Stimulated activated CD8-positive, alpha-beta memory T cell treated with anti-CD3 and anti-CD28 coated beads, Interleukin-15, amount 100 ng/mL, for 24 hours (primary cell): ENCODE measurements around the gene ZMYND8.
"Not testable (repeated sequence)": the region's sequence is repeated elsewhere in the genome, so short reads cannot be mapped to it uniquely, and the experiment has no call there.

Source experiments
- DNase-seq: peaks from one replicate; pipeline ENCODE4 v3.0.0-alpha.2; 2020; ENCODE audit warnings: low read depth

Gene ZMYND8

GRCh38 chr20:47225458-47225857 lies 131.0 kb downstream of the ZMYND8 start:
- DNase-seq: no peak

GRCh38 chr20:47224857-47225256 lies 131.6 kb downstream of the ZMYND8 start:
- no peak for DNase-seq

DNA sequence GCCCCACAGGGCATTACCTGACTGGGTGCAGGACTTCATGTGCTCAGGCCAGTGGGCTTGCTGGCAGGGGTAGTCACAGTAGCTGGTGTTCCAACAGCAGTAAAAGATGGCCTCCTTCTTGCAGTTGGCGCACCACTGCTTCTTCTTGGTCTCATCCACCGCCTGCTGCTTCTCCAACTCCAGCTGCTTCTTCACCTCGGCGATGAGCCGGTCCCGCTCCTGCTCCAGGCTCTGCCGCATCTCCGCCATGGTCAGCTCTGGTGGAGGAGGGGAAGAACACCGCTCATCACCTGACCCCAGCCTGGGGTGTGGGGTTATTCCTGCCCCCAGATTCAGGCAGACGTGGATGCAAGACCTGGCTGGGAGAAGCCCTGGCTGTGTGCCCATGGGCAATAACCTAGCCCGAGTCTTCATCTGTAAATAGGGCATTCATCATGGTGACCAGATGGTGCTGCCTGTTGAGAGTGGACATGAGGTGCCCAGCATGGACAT lies 132.2 kb downstream of the ZMYND8 start:
- no peak for DNase-seq

GRCh38 chr20:47223896-47224295 lies 132.6 kb downstream of the ZMYND8 start:
- no peak for DNase-seq

DNA sequence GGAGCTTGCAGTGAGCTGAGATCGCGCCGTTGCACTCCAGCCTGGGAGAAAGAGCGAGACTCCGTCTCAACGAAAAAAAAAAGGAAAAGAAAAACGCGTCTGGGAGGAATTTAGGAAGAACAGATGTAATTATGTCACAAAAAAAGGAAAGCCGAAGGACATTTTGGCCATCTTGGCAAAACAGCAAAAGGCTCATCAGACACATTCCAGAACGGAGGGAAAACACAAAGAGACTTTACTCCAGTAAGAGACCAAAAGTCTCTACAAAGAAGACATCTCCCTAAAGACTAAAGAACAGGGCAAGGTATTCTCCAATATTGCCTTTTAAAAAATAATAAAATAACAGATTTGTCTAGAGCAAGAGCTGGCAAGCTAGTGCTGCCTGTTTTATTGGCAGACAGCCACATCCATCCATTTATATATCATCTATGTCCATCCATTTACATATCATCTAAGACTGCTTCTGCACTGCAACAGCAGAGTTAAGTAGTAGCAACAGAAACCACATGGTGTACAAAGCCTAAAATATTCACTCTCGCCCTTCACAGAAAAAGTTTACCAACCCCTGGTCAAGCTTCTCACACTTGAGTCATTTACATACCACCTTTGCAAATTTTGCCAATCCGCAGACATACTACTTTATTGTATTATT lies 133.9 kb downstream of the ZMYND8 start:
- DNase-seq: no peak

GRCh38 chr20:47221036-47221625 lies 135.4 kb downstream of the ZMYND8 start:
- DNase-seq: no peak

GRCh38 chr20:47220161-47220582 lies 136.3 kb downstream of the ZMYND8 start:
- DNase-seq: peak; percentile 28

DNA sequence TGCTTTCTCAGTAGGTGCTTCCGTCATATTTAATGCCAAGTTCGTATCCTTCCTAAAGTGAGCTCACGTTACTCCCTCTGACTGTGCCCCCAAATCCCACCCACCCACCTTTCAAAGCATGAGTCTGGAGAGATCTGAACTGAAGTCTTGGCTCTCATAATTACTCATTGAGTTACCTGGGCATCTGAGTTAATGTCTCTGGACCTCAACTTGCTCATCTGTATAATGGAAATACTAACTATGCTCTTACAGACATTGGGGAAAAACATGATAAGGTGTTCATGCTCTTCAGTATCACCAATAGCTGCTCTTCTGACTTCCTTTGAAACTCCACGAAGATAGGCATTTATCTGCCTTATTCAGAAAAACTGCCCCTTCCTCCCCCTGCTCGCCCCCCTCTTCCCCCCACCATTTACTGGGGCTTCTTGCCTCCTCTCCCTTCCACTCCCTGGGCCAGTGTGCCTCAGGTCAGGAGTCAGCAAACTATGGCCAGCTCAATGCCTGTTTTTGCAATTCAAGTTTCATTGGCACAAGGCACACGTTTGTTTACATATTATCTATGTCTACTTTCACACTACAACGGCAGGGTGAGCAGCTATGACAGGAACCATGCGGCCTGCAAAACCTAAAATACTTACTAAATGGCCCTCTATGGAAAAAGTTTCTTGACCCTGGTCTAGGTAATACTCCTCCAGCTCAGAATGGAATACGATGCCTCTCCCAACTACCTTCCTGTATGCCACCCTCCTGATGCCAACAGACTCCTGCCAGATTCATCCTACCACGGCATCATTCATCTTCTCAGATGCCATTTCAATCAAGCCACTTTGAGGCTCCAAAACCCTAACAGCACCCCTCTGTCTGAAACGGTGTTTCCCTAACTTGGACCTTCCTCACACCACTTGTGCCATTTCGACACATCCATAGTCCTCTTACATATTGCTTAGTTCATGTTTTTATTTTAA lies 138.7 kb downstream of the ZMYND8 start:
- DNase-seq: no peak

GRCh38 chr20:47216819-47217410 lies 139.6 kb downstream of the ZMYND8 start:
- DNase-seq: no peak

- no peak for DNase-seq
Measured at GRCh38 chr20:47215653-47216397, 140.7 kb downstream of the ZMYND8 start.

GRCh38 chr20:47213966-47214365 lies 142.5 kb downstream of the ZMYND8 start:
- DNase-seq: no peak

DNA sequence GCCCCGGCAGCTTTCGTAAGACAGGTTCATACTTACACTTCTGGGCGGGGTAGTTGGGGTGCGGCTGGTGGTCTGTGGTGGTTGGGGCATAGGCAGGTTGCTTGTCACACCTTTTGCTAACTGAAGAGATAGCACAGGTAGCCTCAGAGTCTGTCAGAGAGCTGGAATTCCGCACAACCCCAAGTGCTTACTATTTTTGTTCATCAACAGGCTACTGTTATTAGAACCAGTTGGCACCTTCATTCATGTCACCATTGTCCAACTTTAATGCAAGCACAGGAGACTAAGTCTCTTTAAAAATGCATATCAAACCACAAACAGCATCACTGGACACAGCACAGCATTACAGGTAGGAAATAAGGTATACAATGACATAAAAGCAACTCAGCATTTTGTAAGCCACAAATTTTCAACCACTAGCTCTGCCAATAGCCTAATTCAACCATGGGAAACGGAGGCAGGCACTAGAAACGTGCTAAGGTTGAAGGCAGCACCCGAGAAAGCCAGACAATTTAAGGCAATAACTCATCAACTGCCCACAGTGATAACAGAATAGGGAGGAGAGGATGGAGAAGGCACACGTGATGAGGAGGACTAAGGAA lies 143.8 kb downstream of the ZMYND8 start:
- DNase-seq: no peak

GRCh38 chr20:47211036-47211435 lies 145.5 kb downstream of the ZMYND8 start:
- no peak for DNase-seq

DNA sequence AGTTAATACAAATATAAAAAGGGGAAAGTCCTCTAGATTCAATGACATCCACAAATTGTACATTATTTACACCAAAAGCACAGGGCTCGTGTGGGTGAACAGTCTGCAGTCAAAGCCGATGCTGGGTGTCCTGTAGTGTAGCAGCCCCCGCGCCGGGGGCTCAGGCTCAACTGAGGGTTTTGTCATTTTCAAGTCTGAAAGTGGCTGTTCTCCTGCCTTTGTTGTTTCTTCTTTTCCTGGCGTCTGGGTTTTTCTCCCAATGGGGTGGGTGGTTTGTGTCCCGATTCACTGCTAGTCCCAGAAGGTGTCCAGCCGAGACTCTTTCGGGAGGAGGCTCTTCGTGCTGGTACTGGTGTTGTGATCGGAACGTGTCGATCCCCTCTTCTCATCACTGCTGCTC lies 146.0 kb downstream of the ZMYND8 start:
- DNase-seq: no peak

DNA sequence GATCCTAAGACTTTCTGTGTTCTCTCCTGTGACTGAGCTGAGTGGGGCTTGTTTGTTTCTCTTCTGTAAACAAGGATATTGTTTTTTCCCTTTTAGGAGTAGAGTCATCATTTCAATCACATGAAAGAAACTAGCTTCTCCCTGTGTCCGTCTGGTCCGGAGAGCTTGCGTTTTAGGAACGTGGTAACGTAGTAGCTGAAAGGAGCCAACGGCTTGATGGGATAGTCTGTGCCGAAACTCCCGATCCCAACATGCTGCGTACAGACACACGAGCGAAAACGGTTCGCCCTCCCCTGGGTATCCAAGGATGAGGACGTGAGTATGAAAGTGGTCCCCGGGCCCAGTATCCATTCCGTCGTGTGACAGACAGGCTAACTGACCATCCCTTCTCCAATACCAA lies 146.5 kb downstream of the ZMYND8 start:
- DNase-seq: no peak

DNA sequence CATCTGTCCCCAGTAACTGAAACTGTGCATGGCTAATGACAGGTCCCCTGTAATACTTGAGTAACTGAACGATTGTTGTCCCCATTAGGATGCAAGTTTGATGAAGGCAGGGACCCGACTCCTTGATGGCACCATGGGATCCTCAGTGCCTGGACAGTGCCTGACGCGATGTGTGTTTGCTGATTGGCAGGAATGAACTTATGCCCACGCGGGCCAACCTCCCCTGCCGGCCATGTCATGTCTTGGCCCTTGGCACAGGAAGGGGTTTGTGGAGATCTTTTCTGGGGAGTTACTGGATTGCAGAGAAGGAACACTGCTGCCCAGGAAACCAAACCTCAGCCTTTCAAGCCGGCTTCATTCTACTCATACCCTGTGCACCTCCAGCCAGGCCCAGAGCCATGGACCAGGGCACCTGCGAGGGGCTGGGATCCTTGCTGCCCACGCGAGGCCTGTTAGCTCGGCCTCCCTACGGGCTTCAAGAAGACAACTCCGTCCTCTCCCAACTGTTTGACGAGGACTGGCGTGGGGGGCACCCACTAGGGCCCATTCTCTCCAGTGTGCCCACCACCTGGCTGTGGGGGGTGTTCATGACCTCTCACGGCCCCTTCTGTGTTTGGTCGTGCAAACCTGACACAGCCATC lies 147.8 kb downstream of the ZMYND8 start:
- DNase-seq: no peak

- no peak for DNase-seq
Measured at GRCh38 chr20:47206962-47207641, 149.4 kb downstream of the ZMYND8 start.

DNA sequence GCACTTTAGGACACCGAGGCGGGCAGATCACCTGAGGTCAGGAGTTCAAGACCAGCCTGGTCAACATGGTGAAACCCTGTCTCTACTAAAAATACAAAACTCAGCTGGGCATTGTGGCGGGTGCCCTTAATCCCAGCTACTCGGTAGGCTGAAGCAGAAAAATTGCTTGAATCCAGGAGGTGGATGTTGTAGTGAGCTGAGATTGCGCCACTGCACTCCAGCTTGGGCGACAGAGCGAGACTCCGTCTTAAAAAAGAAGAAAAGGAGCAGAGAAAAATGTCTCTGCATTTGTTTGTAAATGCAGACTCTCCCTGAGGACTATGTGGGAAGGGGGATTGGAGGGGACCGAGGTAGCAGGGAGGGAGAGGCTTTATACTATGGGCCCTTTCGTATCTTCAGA lies 149.9 kb downstream of the ZMYND8 start:
- DNase-seq: not testable (repeated sequence)

DNA sequence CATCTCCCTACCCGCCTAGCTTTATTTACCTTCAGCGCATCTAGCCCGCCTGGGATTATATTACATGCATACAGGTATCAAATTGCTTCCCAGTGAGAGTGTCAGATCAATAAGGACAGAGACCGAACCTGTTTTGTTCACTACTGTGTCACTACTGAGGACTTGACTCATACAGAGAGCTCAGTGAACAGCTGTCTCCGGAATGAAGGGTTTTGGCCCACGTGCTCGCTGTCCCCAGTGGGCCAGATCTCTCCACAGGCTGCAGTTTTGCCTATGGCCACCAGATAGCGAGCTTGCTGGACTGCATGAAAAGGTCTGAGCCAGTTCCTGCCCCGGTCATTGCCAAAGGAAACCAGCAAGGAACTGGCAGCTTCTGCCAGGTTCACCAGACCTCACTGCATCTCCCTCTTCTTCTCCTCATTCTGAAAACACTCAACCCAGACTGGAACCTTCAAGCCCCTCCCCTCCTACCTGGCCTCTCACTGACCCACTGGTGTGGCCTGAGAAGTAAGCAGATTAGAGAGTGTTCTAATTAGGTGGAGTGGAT lies 150.8 kb downstream of the ZMYND8 start:
- no peak for DNase-seq

GRCh38 chr20:47204850-47205122 lies 151.7 kb downstream of the ZMYND8 start:
- not testable (repeated sequence) for DNase-seq
